Measurements from ENCODE around the gene RAB31.
"Not testable (repeated sequence)": the region's sequence is repeated elsewhere in the genome, so short reads cannot be mapped to it uniquely, and the experiment has no call there.

DNA sequence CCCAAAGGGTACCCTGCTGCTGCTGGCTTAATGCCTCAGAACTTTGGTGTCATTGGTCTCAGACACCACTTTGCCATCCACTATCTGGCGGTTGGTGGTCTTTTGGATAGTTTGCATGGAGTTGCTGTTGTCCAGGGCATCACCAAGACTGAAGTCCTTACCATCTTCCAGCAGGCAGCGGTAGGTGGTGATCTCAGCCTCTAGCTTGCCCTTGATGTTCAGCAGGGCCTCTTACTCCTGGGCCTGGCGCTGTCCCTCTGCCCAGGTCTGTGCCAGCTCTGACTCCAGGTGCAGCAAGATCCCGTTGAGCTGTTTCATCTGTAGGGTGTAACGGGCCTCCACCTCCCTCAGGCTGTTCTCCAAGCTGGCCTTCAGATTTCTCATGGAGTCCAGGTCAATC, 29.9 kb upstream of the RAB31 start:
- not testable (repeated sequence) for TF ChIP-seq POLR2A (IDR thresholded peaks at IDR 0.05)
- TF ChIP-seq, protein P1, sequence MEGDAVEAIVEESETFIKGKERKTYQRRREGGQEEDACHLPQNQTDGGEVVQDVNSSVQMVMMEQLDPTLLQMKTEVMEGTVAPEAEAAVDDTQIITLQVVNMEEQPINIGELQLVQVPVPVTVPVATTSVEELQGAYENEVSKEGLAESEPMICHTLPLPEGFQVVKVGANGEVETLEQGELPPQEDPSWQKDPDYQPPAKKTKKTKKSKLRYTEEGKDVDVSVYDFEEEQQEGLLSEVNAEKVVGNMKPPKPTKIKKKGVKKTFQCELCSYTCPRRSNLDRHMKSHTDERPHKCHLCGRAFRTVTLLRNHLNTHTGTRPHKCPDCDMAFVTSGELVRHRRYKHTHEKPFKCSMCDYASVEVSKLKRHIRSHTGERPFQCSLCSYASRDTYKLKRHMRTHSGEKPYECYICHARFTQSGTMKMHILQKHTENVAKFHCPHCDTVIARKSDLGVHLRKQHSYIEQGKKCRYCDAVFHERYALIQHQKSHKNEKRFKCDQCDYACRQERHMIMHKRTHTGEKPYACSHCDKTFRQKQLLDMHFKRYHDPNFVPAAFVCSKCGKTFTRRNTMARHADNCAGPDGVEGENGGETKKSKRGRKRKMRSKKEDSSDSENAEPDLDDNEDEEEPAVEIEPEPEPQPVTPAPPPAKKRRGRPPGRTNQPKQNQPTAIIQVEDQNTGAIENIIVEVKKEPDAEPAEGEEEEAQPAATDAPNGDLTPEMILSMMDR (IDR thresholded peaks at IDR 0.05): not testable (repeated sequence)
